GM21825 (cell line): ENCODE measurements around the gene PTPRM.

Experiments
- ATAC-seq: cut with Tn5 transposase; IDR thresholded peaks from one replicate; pipeline ENCODE4 v1.9.1; 2021; ENCODE audit warnings: mild to moderate bottlenecking, moderate library complexity; ENCODE audit not compliant: unreplicated experiment

Gene PTPRM

DNA sequence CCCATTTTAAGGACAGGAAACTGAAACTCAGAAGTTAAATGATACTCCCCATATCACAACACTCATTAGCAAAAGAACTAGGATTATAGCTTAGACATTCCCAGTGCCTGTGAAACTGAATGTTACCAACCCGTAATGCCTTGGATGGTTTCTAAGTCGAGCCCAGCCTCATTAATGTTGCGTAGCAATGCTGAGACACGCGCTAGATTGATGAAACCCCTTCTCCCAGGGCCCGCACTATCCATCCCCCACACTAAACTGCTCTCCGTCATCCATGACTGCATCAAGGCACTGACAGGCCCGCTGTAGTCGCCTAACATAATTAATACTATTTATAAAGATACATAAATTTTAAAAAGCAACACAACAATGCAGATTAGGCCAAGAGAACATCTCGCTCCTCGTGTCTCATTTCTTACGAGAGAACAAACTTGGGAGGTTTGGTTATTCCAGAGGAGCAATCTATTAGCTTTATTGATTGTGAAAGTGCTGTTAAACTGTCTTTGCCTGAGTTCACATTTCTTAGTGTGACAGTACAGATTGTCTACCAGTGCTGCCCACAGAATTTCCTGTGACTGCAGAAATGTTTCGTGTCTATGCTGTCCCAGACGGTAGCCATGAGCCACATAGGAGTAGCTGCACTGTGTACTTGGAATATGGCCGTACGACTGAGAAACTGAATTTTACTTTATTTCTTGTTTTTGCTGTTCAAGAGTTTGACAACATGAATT is 729.9 kb downstream of the PTPRM start:
- no peak for ATAC-seq

GRCh38 chr18:8298186-8298585 is 731.1 kb downstream of the PTPRM start:
- no peak for ATAC-seq

- no peak for ATAC-seq
Measured at GRCh38 chr18:8299054-8299980, 732.2 kb downstream of the PTPRM start.

- ATAC-seq, result no peak
Measured at GRCh38 chr18:8300751-8301410, 733.8 kb downstream of the PTPRM start.

- ATAC-seq, result no peak
Measured at GRCh38 chr18:8301427-8302172, 734.5 kb downstream of the PTPRM start.

- ATAC-seq, result no peak
Measured at GRCh38 chr18:8303151-8303755, 736.1 kb downstream of the PTPRM start.

DNA sequence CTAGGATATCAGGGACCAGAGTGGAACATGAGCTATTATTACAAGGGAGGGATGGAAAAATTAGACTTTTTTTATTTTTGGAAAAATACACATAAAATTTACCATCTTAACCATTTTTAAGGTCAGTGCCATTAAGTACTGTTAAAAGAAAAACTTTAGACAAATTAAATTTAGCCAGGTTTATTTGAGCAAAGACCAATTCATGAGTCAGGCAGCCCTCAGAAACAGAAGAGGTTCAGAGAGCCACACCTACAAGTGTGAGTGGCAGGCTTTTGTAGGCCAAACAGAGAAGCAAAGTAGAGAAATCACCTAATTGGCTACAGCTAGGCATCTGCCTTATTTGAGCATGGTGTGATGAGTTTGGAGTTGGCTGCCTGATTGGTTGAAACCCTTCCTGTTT is 740.8 kb downstream of the PTPRM start:
- no peak for ATAC-seq

GRCh38 chr18:8313043-8313442 is 745.9 kb downstream of the PTPRM start:
- ATAC-seq, result no peak

DNA sequence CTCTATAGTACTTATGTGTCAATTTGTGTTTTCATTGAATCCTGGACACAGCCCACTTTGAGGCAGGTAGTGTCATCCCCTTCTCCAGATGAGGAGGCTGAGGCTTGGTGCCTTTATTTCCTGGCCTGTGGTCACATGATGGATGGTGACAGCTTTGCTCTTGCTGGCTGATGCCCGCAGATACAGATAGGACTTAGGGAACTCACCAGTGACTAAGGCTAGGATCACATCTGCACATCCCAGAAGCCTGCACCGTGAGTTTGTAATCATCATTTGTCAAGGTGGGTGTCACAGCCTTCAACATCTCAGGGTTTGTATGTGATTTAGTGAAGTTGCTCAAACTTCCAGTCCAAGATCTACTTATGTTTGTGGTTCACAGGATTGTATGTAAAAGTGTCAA is 747.0 kb downstream of the PTPRM start:
- no peak for ATAC-seq

DNA sequence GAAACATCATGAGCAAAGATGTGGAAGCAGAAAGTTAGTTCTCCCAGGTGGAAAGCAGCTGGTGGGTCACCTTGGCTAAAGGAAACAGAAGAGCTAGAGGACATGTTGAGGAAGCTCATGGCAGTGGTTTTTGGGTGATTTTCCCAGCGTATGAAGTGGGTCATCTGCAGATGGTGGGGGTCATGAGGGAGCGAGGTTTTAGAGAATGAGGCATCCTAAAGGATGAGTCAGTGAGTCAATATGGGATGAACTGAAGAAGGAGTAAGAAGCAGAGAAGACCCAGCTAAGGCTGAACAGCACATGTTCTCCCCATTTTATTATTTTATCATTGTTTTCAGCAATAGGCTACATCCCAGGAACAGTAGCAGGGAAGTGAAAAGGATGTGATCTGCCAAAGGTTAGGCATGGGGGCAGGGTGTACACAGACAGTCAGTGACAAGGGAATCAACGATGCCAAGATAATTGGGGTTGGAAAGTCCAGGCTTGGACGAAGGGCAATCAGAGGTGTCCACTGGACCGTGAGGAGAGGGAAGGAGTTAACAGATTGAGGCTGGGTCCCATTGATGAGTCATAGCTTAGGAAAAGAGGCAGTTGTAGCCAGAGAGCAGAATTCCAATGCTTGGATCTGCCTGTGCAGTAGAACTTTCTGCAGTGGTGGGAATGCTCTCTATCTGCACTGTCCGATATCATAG is 752.8 kb downstream of the PTPRM start:
- ATAC-seq, result no peak

- ATAC-seq, result no peak
Measured at GRCh38 chr18:8322486-8322885, 755.4 kb downstream of the PTPRM start.

- ATAC-seq, result no peak
Measured at GRCh38 chr18:8324343-8325065, 757.4 kb downstream of the PTPRM start.

DNA sequence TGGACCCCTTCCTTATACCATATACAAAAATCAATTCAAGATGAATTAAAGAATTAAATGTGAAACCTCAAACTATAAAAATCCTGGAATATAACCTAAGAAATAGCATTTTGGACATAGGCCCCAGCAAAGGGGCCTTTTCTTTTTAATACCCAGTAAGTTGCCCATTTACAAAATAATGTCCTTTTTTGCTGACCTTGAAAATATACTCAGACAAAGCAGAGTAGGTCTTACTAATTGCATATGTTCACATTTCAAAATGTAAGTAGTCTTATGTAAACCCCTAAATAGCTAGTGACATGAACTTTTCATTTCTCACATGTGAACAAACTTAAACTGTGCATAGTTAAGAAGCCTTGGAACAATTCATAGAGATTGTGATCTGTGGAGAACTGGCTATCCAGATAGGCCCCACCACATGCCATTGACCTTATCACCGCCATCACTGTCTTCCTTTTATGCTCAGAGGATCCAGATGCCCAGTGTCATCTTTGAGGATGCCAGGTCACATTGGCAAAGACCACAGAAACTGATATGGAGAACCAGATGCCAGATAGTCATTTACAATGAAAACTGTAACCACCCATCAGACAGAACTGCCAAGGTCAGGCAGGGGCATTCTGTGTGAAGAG is 759.8 kb downstream of the PTPRM start:
- no peak for ATAC-seq

GRCh38 chr18:8328126-8328525 is 761.0 kb downstream of the PTPRM start:
- no peak for ATAC-seq

DNA sequence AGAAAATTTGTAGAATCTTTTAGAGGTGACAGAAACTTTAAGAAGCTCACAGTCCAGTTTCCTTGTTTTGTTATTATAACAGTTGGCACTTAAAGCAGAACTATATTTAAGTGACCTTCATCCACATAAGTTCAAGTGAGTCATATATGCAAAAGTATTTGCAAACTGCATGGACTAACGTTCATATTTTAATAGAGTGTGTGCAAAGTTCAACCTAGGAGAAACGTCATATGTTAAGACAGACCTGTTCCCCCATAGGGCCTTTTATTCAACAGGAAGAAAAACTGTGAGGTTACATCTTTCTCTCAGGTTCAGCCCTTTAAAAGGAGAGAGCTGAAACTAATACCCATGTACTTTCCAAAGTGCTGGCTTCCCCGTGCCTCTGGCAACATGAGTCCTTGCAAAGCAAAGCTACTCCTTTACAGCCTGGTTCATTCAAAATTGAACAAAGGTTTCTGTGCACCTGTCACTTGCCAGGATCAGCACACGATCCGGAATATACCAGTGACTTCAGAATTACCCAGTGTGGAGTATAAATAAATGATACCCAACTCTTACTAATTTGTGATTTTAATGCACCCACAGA is 762.2 kb downstream of the PTPRM start:
- no peak for ATAC-seq

DNA sequence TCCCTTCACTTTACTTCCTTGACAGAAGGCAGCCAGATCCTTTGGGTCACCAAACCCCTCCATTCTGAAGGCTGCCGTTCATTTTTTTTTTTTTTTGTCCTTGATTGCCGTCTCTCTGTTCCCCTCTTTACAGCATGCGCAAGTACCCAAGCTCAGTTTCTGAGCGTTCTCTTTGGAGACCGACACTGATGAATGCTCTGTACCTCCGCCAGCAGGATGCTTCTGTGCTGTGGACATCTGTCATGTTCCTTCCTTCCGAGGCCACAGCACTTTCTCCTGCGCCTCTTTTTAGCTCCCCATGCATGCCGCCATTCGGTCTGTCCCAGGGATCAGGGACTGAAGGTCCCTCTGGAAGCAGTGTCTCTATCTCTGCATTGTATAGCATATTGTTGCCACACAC is 763.5 kb downstream of the PTPRM start:
- ATAC-seq, result no peak

DNA sequence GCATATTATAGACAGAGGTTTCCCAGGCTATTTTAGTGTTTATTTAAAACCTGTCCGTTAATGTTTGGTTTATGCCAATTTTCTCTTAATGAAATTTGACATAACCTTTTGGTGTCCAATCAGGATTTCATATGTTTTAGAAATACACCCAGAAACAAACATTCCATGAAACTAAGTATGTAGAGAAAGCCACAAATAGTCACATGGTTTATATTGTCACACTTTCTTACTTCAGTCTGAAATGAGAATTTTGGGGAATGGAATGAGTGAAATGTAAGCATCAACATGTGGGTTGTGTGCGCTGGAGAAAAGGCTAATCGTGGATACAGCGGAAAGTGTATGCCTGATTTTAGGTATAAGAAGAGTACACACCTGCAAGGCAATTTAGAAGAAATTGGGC is 765.2 kb downstream of the PTPRM start:
- ATAC-seq, result no peak

GRCh38 chr18:8333961-8334360 is 766.8 kb downstream of the PTPRM start:
- no peak for ATAC-seq
